ENCODE data around the gene GGCX. TPM values are rescaled to one million over a fixed set of nuclear protein-coding genes. Genes with fewer than 3 reads are reported as not detected.

Gene GGCX
- total and polyA plus RNA-seq, 2 of the 13 experiments (the other 11 are each of a cell fraction or from before 2014, with no cell fraction given) = 72.5 to 103 TPM

DNA sequence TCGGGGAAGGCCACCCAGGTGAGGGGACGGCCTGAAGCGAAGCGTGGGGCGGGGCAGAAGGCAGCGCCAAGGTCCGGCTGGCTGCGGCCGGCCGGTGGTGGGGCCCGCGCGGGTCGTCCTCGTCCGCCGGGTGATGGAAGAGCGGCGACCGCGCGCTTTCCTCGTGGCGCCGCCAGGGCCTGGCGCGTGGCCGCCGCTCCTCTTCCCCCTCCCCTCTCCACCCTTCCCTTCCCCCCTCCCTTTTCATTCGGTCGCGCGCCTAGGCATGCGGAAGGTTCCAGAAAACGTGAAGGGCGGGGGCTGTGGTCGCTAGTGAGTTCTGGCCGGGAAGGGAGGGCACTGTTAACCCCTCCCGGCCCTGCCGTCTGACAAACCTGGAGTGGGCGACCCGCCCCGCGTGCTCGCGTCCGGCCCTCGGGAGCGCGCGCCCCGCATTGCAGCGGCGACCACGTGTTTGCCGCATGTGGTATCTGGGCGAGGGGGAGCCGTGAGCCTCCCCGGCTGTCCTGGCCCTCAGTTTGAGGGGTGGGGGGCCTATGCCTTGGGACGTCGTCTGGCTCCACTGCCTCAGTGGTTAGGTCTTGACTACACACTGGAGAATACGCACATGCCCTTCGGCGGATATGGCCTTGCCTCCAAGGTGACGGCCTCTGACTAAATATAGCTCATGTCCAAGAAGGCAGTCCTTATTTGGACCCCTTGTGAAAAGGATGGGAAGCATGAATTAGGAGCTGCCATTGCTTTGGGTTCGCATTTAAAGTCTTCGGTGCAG, 21.7 kb downstream of the GGCX start (continued):
- TF ChIP-seq, protein P1, sequence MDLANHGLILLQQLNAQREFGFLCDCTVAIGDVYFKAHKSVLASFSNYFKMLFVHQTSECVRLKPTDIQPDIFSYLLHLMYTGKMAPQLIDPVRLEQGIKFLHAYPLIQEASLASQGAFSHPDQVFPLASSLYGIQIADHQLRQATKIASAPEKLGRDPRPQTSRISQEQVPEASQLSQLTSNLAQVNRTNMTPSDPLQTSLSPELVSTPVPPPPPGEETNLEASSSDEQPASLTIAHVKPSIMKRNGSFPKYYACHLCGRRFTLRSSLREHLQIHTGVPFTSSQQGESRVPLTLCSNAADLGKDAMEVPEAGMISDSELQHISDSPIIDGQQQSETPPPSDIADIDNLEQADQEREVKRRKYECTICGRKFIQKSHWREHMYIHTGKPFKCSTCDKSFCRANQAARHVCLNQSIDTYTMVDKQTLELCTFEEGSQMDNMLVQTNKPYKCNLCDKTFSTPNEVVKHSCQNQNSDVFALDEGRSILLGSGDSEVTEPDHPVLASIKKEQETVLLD (CRISPR knock-in tag; IDR thresholded peaks at IDR 0.05; ENCODE audit: low read depth) = peak; percentile 65
- TF ChIP-seq, protein P2, sequence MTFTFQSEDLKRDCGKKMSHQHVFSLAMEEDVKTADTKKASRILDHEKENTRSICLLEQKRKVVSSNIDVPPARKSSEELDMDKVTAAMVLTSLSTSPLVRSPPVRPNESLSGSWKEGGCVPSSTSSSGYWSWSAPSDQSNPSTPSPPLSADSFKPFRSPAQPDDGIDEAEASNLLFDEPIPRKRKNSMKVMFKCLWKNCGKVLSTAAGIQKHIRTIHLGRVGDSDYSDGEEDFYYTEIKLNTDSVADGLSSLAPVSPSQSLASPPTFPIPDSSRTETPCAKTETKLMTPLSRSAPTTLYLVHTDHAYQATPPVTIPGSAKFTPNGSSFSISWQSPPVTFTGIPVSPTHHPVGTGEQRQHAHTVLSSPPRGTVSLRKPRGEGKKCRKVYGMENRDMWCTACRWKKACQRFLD (CRISPR knock-in tag; IDR thresholded peaks at IDR 0.05; ENCODE audit: borderline replicate concordance) = peak; percentile 82; the same call in 1 of the 2 replicates
- TF ChIP-seq HES4 (CRISPR knock-in tag; IDR thresholded peaks at IDR 0.05; ENCODE audit: borderline replicate concordance) = peak; percentile 95; the same call in 1 of the 2 replicates
- TF ChIP-seq, protein P3, sequence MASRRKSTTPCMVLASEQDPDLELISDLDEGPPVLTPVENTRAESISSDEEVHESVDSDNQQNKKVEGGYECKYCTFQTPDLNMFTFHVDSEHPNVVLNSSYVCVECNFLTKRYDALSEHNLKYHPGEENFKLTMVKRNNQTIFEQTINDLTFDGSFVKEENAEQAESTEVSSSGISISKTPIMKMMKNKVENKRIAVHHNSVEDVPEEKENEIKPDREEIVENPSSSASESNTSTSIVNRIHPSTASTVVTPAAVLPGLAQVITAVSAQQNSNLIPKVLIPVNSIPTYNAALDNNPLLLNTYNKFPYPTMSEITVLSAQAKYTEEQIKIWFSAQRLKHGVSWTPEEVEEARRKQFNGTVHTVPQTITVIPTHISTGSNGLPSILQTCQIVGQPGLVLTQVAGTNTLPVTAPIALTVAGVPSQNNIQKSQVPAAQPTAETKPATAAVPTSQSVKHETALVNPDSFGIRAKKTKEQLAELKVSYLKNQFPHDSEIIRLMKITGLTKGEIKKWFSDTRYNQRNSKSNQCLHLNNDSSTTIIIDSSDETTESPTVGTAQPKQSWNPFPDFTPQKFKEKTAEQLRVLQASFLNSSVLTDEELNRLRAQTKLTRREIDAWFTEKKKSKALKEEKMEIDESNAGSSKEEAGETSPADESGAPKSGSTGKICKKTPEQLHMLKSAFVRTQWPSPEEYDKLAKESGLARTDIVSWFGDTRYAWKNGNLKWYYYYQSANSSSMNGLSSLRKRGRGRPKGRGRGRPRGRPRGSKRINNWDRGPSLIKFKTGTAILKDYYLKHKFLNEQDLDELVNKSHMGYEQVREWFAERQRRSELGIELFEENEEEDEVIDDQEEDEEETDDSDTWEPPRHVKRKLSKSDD (CRISPR knock-in tag; IDR thresholded peaks at IDR 0.05; ENCODE audit: low read depth) = 0 out of 2 replicates have a peak, but pooled peaks have one; percentile 36
- peak; percentile 44 for TF ChIP-seq NR2C2 (CRISPR knock-in tag; IDR thresholded peaks at IDR 0.05; ENCODE audit: borderline replicate concordance)
- TF ChIP-seq, protein P4, sequence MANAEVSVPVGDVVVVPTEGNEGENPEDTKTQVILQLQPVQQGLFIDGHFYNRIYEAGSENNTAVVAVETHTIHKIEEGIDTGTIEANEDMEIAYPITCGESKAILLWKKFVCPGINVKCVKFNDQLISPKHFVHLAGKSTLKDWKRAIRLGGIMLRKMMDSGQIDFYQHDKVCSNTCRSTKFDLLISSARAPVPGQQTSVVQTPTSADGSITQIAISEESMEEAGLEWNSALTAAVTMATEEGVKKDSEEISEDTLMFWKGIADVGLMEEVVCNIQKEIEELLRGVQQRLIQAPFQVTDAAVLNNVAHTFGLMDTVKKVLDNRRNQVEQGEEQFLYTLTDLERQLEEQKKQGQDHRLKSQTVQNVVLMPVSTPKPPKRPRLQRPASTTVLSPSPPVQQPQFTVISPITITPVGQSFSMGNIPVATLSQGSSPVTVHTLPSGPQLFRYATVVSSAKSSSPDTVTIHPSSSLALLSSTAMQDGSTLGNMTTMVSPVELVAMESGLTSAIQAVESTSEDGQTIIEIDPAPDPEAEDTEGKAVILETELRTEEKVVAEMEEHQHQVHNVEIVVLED (CRISPR knock-in tag; IDR thresholded peaks at IDR 0.05; ENCODE audit: borderline replicate concordance) = no peak
- 0 out of 2 replicates have a peak, but pooled peaks have one; percentile 12 for TF ChIP-seq ZNF335 (CRISPR knock-in tag; IDR thresholded peaks at IDR 0.05)
- no peak for TF ChIP-seq CBX2 (IDR thresholded peaks at IDR 0.05; ENCODE audit: low read depth, low read length)
- TF ChIP-seq CBX2 (CRISPR knock-in tag; IDR thresholded peaks at IDR 0.05; ENCODE audit: low read depth) = no peak
- TF ChIP-seq PAX8 (CRISPR knock-in tag; IDR thresholded peaks at IDR 0.05; ENCODE audit: borderline replicate concordance) = no peak
- TF ChIP-seq, protein P5, sequence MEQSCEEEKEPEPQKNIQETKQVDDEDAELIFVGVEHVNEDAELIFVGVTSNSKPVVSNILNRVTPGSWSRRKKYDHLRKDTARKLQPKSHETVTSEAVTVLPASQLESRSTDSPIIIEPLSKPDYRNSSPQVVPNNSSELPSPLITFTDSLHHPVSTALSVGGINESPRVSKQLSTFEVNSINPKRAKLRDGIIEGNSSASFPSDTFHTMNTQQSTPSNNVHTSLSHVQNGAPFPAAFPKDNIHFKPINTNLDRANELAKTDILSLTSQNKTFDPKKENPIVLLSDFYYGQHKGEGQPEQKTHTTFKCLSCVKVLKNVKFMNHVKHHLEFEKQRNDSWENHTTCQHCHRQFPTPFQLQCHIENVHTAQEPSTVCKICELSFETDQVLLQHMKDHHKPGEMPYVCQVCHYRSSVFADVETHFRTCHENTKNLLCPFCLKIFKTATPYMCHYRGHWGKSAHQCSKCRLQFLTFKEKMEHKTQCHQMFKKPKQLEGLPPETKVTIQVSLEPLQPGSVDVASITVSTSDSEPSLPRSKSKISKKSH (CRISPR knock-in tag; IDR thresholded peaks at IDR 0.05; ENCODE audit: borderline replicate concordance) = no peak

Measured in HepG2 (cell line).